Stomach (tissue), 4 donors: ENCODE measurements around the gene BTNL9.

Source experiments
- EP300 ChIP-seq: sonication (generic); formaldehyde crosslinking; IDR thresholded peaks from one replicate; pipeline ENCODE4 v1.6.1; 2017; ENCODE audit warnings: antibody characterized with exemption
- POLR2AphosphoS5 ChIP-seq, 3 donors: sonication (generic); formaldehyde crosslinking; IDR thresholded peaks; one replicate each; pipeline ENCODE4 v1.6.1; 2016; ENCODE audit warnings: antibody characterized with exemption in 3 of 3
- TF ChIP-seq, protein P1 (sequence below), 7 experiments: fragments of 450-650 bp in 4 of 7; fragments of 200-600 bp in 3 of 7; sonication (generic) in 3 of 7; IDR thresholded peaks; one replicate each; pipeline ENCODE4 v1.5.1; 2016 to 2019; ENCODE audit warnings: antibody characterized with exemption in 7 of 7, control low read depth in 2 of 7, mild to moderate bottlenecking in 1 of 7

DNA sequence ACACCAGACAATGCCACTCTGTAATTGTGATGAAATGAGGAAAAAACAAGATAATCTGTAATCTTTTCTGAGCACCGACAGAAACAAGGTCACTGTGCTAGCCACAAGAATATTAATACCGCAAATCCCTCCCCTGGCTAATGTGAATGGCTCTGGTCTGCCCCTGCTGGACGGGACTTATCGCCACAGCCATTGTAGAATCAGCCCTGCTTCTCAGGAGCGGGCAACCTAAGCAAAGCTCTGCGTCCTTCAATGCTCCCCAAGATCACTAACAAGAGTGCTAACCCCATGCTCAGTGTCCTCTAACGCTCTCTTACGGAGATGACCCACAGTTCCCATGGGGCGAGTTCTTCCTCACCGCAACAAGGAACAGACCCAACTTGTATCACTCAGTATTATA is 48.2 kb downstream of the BTNL9 start:
- TF ChIP-seq, protein P1, sequence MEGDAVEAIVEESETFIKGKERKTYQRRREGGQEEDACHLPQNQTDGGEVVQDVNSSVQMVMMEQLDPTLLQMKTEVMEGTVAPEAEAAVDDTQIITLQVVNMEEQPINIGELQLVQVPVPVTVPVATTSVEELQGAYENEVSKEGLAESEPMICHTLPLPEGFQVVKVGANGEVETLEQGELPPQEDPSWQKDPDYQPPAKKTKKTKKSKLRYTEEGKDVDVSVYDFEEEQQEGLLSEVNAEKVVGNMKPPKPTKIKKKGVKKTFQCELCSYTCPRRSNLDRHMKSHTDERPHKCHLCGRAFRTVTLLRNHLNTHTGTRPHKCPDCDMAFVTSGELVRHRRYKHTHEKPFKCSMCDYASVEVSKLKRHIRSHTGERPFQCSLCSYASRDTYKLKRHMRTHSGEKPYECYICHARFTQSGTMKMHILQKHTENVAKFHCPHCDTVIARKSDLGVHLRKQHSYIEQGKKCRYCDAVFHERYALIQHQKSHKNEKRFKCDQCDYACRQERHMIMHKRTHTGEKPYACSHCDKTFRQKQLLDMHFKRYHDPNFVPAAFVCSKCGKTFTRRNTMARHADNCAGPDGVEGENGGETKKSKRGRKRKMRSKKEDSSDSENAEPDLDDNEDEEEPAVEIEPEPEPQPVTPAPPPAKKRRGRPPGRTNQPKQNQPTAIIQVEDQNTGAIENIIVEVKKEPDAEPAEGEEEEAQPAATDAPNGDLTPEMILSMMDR (IDR thresholded peaks at IDR 0.05) = no peak
- no peak for TF ChIP-seq POLR2AphosphoS5 (IDR thresholded peaks at IDR 0.05)
- TF ChIP-seq EP300 = no peak
